CD4-positive, alpha-beta T cell treated with Interleukin-6 for 4 hours (primary cell): ENCODE measurements around the gene INPP4A.
A peak's percentile ranks its signal among the peaks of the same experiment; 100 is the strongest.

ENCODE experiments used
- DNase-seq: peaks from one replicate; pipeline ENCODE4 v3.0.0-alpha.2; 2020; ENCODE audit warnings: mixed read lengths

The INPP4A gene

GRCh38 chr2:98598781-98599428 lies 154.2 kb downstream of the INPP4A start:
- no peak for DNase-seq

GRCh38 chr2:98601532-98602132 lies 157.0 kb downstream of the INPP4A start:
- DNase-seq: no peak

DNA sequence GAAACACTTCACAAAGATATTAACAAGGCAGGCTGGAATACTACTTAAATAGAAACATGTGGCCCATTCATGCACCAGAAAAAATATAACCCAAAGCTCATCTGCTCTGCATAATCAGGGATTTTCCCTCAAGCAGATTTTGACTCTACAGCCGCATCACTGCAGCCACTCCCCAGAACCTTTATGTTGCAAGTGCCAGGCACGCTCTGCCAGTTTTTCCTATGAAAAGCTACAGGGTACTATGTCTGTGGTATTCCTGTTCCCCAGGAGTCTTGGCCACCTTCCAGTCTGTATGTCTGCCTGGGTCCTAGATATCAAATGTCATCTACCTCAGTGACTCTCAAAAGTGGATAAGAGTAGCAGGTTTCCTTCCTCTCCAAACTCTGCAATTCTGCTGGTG lies 159.9 kb downstream of the INPP4A start:
- DNase-seq: no peak

DNA sequence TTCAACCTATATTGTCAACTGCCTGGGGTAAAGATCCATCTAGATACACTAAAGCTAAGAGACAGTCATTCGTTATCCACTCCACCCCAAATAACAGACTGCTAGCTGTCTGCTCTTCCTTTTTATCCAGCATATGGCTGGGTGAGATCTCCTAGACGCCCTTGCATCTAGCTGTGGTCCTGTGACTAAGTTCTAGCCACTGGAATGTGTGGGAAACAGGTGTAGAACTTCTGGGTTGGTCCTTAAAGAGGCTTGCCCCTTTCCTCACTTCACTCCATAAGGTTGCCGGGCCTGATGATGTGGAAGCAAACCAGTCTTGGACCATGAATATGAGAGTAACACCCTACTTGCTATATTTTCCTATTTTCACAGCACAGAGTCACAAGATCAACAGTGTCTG lies 160.4 kb downstream of the INPP4A start:
- no peak for DNase-seq

DNA sequence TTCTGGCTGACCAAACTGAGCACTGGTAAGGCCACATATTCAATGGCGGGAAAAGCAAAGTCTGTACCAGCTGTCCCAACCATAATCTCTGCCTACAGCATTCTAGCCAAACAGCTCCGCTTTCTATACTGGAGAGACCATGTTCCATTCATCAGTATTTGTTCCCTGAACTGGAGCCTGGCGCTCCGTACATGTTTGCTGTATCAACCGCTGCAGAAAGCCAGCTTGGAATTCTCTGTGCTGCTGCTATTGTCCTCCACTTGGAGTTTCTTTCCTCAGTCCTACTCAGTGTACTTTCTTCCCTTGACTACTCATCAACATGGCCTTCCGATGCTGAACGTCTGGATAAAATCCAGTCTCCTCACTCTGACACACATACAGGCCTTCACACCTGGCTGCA lies 161.8 kb downstream of the INPP4A start:
- DNase-seq: no peak

DNA sequence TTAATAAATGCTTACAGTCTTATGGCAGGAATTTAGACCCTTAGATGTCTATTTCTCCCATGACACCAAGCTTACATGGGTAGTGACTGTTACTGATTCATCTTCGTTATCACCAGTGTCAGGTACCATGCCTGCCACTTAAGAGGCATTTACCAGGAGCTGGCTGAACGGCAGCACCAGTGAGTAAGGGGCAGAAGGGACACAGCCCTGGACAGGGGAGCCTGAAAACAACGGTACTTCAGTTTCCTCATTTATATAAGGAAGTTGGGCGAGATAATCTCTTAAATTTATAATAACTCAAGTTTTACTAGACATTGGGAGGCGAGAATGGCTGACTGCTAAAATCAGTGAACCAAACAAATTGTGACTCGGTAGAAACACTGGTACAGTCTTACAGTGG lies 162.4 kb downstream of the INPP4A start:
- DNase-seq: no peak

DNA sequence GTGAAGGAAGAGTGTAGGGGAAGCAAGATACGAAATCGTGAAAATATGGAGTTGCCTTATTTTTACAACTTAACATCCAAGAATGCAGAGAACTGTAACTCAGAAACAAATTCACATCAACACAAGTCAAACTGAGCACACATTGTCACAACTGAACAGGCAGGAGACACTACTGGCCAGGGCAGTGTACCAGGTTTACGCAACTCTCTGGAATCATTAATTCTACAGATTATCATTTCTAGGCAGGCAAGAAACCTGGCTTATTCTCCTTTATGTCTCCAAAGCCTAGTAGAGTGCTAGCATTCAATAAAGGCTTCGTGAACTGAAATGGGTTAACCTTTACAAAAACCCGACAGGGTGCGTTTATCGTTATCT lies 163.1 kb downstream of the INPP4A start:
- DNase-seq: no peak

DNA sequence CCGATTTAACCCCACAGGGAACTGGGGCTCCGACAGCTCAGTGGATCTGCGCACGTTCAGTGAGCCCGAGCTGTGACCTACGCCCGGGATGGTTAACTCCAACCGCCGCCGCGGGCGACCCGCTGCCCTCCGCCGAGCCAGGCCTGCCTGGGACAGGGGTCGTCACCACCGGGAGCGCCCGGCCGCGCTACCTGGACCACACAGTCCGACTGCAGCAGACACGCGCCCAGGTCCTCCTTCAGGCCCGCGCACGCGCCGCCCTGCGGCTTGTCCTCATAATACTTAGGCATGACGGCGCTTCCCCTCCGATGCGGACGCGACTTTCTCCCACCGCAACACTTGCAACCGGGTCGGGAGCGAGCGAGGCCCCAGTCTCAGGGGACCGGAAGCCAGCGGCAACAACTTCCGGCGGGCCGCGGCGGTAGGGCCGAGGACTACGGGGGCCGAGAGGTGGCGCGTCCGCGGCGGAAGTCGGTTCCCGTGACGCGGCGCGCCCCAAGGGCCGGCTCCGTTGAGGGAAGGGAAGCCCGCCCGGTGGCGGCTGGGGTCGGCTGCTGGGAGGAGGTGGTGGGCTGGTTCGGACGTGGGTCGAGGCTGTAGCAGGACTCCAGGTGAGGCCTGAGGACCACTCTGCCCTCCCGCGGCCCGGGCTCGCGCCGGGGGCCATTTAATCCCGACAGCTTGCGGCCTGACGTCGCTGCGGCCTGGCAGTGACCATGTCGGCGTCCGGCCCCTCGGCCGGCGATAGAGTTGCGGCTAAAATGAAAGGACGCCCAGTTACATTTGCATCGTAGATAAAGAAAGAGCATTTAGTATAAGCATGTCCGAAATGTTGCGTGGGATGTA lies 163.7 kb downstream of the INPP4A start, which contains the start of the genes COA5 and UNC50:
Gene COA5 (minus strand): TSS at position 397 of the 846 bp plus-strand sequence. CDS start 107 bp downstream, at position 290.
Gene UNC50 (plus strand): TSS at position 474 of the 846 bp plus-strand sequence. CDS start 1,171 bp downstream, outside the sequence.
- peak; percentile 89 for DNase-seq

- no peak for DNase-seq
Observed at GRCh38 chr2:98608962-98609604, 164.4 kb downstream of the INPP4A start.

- no peak for DNase-seq
Observed at GRCh38 chr2:98614024-98614739, 169.5 kb downstream of the INPP4A start.

DNA sequence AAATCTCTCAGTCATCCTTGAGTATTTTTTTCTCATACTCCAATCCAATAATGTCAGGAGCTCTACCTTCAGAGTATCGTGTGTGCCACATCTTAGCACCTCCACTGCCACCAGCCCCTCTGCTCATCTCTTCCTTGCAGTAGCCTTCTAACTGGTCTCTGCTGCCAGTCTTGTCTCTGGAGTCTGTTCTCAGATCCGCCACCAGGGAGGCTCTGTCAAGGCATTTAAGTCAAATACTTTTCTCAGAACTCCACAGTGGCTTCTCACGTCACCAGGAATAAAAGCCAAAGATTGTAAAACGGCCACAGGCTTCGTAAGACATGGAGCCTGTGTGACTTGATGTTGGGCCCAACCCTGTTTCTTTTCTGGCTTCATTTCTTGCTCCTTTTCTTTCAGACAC lies 170.8 kb downstream of the INPP4A start:
- DNase-seq: no peak

DNA sequence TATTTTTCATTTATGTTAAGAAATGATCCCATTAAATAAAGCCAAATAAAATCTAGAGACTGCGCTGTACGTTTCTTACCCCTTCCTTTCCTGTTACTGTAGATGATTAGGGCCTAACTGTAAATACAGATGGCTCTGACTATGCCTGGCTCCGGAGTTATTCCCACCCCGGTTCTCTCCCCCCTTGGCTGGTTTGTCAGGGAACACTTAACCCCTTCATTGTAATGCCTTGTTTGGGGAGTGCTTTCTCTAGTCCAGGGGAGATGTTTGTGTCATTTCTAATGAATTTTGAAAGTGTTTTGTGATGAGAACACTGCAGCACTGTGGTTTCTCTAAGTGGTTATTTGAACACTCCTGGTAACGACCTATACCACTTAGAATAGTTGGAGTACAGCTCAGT lies 172.5 kb downstream of the INPP4A start:
- no peak for DNase-seq

GRCh38 chr2:98623657-98624056 lies 179.0 kb downstream of the INPP4A start:
- no peak for DNase-seq

DNA sequence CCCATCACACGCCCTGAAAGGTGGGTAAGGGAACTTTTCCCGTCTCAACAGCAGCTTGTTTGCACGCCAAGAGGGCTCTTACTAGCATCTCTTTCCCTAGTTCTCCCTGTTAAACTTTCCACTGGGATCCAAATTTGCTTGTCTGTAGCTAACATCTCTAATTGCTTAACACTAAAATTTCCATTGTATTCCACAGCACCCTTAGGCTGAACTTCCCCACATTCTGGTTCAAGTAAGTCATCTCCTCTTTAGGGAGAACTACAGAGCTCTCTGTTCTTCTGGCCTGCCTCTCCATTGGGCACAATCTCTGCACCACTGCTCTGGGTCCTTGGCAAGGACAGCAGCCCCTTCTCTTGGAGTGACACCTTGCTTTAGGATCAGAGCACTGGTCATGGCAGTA lies 187.7 kb downstream of the INPP4A start:
- no peak for DNase-seq

GRCh38 chr2:98634406-98635092 lies 189.9 kb downstream of the INPP4A start:
- DNase-seq: peak; percentile 56

GRCh38 chr2:98637401-98638147 lies 192.9 kb downstream of the INPP4A start:
- peak; percentile 68 for DNase-seq

GRCh38 chr2:98643496-98644100 lies 198.9 kb downstream of the INPP4A start:
- no peak for DNase-seq
